PC-3 (cell line): ENCODE results near the gene ERRFI1. TPM values are rescaled to one million over a fixed set of nuclear protein-coding genes. Genes with fewer than 3 reads are reported as not detected.
A peak's percentile ranks its signal among the peaks of the same experiment; 100 is the strongest.

Experiments used
- ATAC-seq: fragments of 200-7000 bp; cut with Tn5 transposase; 2 replicates; pipeline ENCODE4 v1.9.1; 2020; ENCODE audit warnings: mild to moderate bottlenecking, moderate library complexity
- Bru-seq: library from RNA; stranded (reverse); fragments of 400-500 nt; gene quantifications from one replicate; lab custom pipeline; 2021; lab: Mats Ljungman, UMichigan
- BruChase-seq, 2 experiments: library from RNA; stranded (reverse); fragments of 400-500 nt; gene quantifications; one replicate each; lab custom pipeline; 2021; lab: Mats Ljungman, UMichigan
- BruUV-seq: library from RNA; stranded (reverse); fragments of 400-500 nt; replicated peaks from 2 replicates; lab custom pipeline; 2021; lab: Mats Ljungman, UMichigan
- CTCF ChIA-PET: fragments of 300-600 bp; sonication (Branson Sonifier 250); formaldehyde crosslinking; loops from one replicate; lab custom pipeline; 2022; ENCODE audit warnings: antibody characterized with exemption; lab: Charles Lee
- POLR2A ChIA-PET: fragments of 300-600 bp; sonication (Branson Sonifier 250); formaldehyde crosslinking; loops from one replicate; lab custom pipeline; 2022; ENCODE audit warnings: antibody characterized with exemption; ENCODE audit not compliant: unreplicated experiment; lab: Charles Lee
- DNase-seq: peaks from one replicate; pipeline ENCODE4 v3.0.0-alpha.2; 2015
- H2AFZ ChIP-seq: fragments of 300-600 bp; sonication (generic); 2 replicates; pipeline ENCODE4 v1.6.0; 2016; ENCODE audit warnings: antibody characterized with exemption, low read length
- H3F3A ChIP-seq: fragments of 300-600 bp; sonication (generic); one replicate; pipeline ENCODE4 v1.6.0; 2017; ENCODE audit warnings: antibody characterized with exemption, low read length, control low read depth, mild to moderate bottlenecking; ENCODE audit not compliant: unreplicated experiment
- H3K27ac ChIP-seq: fragments of 300-600 bp; sonication (generic); 2 replicates; pipeline ENCODE4 v1.5.1; 2016; ENCODE audit warnings: mild to moderate bottlenecking, low read length
- H3K27me3 ChIP-seq: fragments of 300-600 bp; sonication (generic); 2 replicates; pipeline ENCODE4 v1.6.1; 2016; ENCODE audit warnings: low read length, mixed read lengths
- H3K36me3 ChIP-seq: fragments of 300-600 bp; sonication (generic); 2 replicates; pipeline ENCODE4 v1.6.1; 2016; ENCODE audit warnings: low read depth, mixed run types, low read length, mixed read lengths
- H3K4me1 ChIP-seq: fragments of 300-600 bp; sonication (generic); 2 replicates; pipeline ENCODE4 v1.5.1; 2016; ENCODE audit warnings: low read length; ENCODE audit not compliant: insufficient read depth
- H3K4me2 ChIP-seq: fragments of 300-600 bp; sonication (generic); 2 replicates; pipeline ENCODE4 v1.6.0; 2016; ENCODE audit warnings: low read length
- H3K4me3 ChIP-seq: fragments of 300-600 bp; sonication (generic); 2 replicates; pipeline ENCODE4 v1.5.1; 2016; ENCODE audit warnings: mild to moderate bottlenecking, low read length, mixed read lengths
- H3K79me2 ChIP-seq: fragments of 300-600 bp; sonication (generic); 2 replicates; pipeline ENCODE4 v1.6.1; 2017; ENCODE audit warnings: low read length, mixed read lengths
- H3K9ac ChIP-seq: fragments of 300-600 bp; sonication (generic); 2 replicates; pipeline ENCODE4 v1.6.0; 2016; ENCODE audit warnings: mild to moderate bottlenecking, low read length
- H3K9me2 ChIP-seq: fragments of 300-600 bp; sonication (generic); replicated peaks from 2 replicates; pipeline ENCODE4 v1.6.1; 2016; ENCODE audit warnings: mixed run types, low read length, mixed read lengths
- H3K9me3 ChIP-seq: fragments of 300-600 bp; sonication (generic); 2 replicates; pipeline ENCODE4 v1.6.1; 2016; ENCODE audit warnings: low read length, mixed read lengths
- H4K20me1 ChIP-seq: fragments of 300-600 bp; sonication (generic); 2 replicates; pipeline ENCODE4 v1.6.1; 2016; ENCODE audit warnings: low read length, mixed read lengths
- CTCF ChIP-seq: fragments of 300-600 bp; sonication (generic); conservative IDR thresholded peaks from 2 replicates; pipeline ENCODE4 v1.5.1; 2017; ENCODE audit warnings: antibody characterized with exemption, low read depth, mild to moderate bottlenecking, low read length
- EZH2 ChIP-seq: fragments of 300-600 bp; sonication (generic); IDR thresholded peaks from one replicate; pipeline ENCODE4 v1.6.1; 2017; ENCODE audit warnings: antibody characterized with exemption, mild to moderate bottlenecking, low read length; ENCODE audit not compliant: unreplicated experiment
- EZH2phosphoT487 ChIP-seq: fragments of 300-600 bp; sonication (generic); IDR thresholded peaks from 2 replicates; pipeline ENCODE4 v1.6.1; 2018; ENCODE audit warnings: mild to moderate bottlenecking, antibody characterized with exemption, low read length, borderline replicate concordance
- intact Hi-C: fragments of 100-400 bp; cut with micrococcal nuclease; formaldehyde crosslinking; loops from 2 replicates; pipeline ENCODE4 v1.9.0; 2023
- long read RNA-seq: library from polyadenylated mRNA; unstranded; transcript quantifications from one replicate; pipeline ENCODE4 v2.0.0, GENCODE V29; 2021; ENCODE audit not compliant: unreplicated experiment
- total RNA-seq: library from RNA; depleted of rRNA; stranded (reverse); fragments of >200 nt; gene quantifications from 2 replicates; pipeline ENCODE4 v1.2.3, GENCODE V29; 2014; rRNA removed

The ERRFI1 gene
- 218 and 227 TPM in 2 replicates for total RNA-seq
- percentile 100 among the genes with signal in this experiment for Bru-seq, nascent RNA
- percentile 99 among the genes with signal in this experiment for BruChase-seq, experiment 1, labeled RNA remaining after a 6-hour chase
- percentile 100 among the genes with signal in this experiment for BruChase-seq, experiment 2, labeled RNA remaining after a 2-hour chase
- long read RNA-seq, transcript ERRFI1-205 (4 exons, 787 nt) = minor isoform, 16 of 577 reads
- long read RNA-seq, transcript ERRFI1-201 (4 exons, 3,104 nt) = major isoform, 336 of 577 reads
- long read RNA-seq, transcript ERRFI1-203 (3 exons, 995 nt) = minor isoform, 5 of 577 reads
- long read RNA-seq, partial matches to known transcripts = 36 of 577 reads
- long read RNA-seq, other reads (novel, unspliced or antisense) = 183 of 577 reads

- Histone ChIP-seq H3K9me2 (no peaks in the 10 kb centered on the region), H3K27me3 (no peaks in the 10 kb centered on the region), H3K36me3 (peaks cover 40% of the 10 kb centered on the region), H3K9ac (peak within 1 kb of the TSS; percentile 90), H4K20me1 (peaks cover 43% of the 10 kb centered on the region), H3K27ac (peak within 1 kb of the TSS; percentile 94), H3F3A (peaks cover 20% of the 10 kb centered on the region), H3K79me2 (peaks cover 56% of the 10 kb centered on the region), H2AFZ (peak within 1 kb of the TSS; percentile 69), H3K4me1 (peaks cover 53% of the 10 kb centered on the region), H3K4me3 (peak within 1 kb of the TSS; percentile 98), H3K4me2 (peak within 1 kb of the TSS; percentile 98), H3K9me3 (no peaks in the 10 kb centered on the region)
- no peak for TF ChIP-seq EZH2
- TF ChIP-seq CTCF = no peak
- TF ChIP-seq EZH2phosphoT487 = no peak
- BruUV-seq = no TSS peak
- ChIA-PET CTCF (interaction anchor here (2.7 kb wide), 1 partner anchor 11 kb away, joined by 7 read pairs; no protein-coding TSS in a partner anchor), POLR2A (interaction anchor here (0.6 to 1.5 kb wide), 5 partner anchors 57 to 1709 kb away, joined by 3 to 5 read pairs (median 3); no protein-coding TSS in a partner anchor)
- DNase-seq = peak; percentile 93
- ATAC-seq = peak; percentile 50
- intact Hi-C loops = no loop called here
Measured at GRCh38 chr1:8026153-8026975, at the start of gene ERRFI1. Gene ERRFI1 (minus strand): TSS chr1:8026309. CDS start chr1:8015619, 10,690 bp downstream.

GRCh38 chr1:8075511-8076051 lies 49.5 kb upstream of the ERRFI1 start:
- peak overlapping the region; percentile 83; the same call in 1 of the 2 replicates for H3K9ac ChIP-seq
- H3K4me1 ChIP-seq = peaks cover 49% of the 10 kb centered on the region
- intact Hi-C loops = no loop called here
- ChIA-PET CTCF (no interaction called here), POLR2A (interaction anchor here (0.5 kb wide), 1 partner anchor 667 kb away, joined by 4 read pairs; no protein-coding TSS in a partner anchor)
- no peak for TF ChIP-seq EZH2
- no peak for TF ChIP-seq EZH2phosphoT487
- TF ChIP-seq CTCF = no peak
- peak overlapping the region; percentile 97 for H3K27ac ChIP-seq
- ATAC-seq (no peak), DNase-seq (peak; percentile 36)
- H3F3A ChIP-seq = peaks cover 11% of the 10 kb centered on the region
- H3K27me3 ChIP-seq = no peaks in the 10 kb centered on the region
- no peaks in the 10 kb centered on the region for H3K9me2 ChIP-seq
- no peaks in the 10 kb centered on the region for H3K36me3 ChIP-seq
- peak overlapping the region; percentile 20; the same call in 1 of the 2 replicates for H3K4me2 ChIP-seq
- H2AFZ ChIP-seq = no peak overlapping the region
- no TSS peak for BruUV-seq
- H3K9me3 ChIP-seq = no peaks in the 10 kb centered on the region
- no peaks in the 10 kb centered on the region for H4K20me1 ChIP-seq
- no peak overlapping the region for H3K4me3 ChIP-seq
- no peaks in the 10 kb centered on the region for H3K79me2 ChIP-seq
